Activated naive CD8-positive, alpha-beta T cell treated with anti-CD3 and anti-CD28 coated beads, Interleukin-2, amount 50 U/mL, for 16 hours (primary cell): Measurements from ENCODE around the gene TENM3.

Experiments
- DNase-seq: peaks from one replicate; pipeline ENCODE4 v3.0.0-alpha.2; 2020; ENCODE audit warnings: low read depth, low spot score

TENM3 gene

GRCh38 chr4:182770996-182771514 is 527.9 kb downstream of the TENM3 start:
- DNase-seq = no peak

GRCh38 chr4:182775075-182775474 is 531.9 kb downstream of the TENM3 start:
- no peak for DNase-seq

- DNase-seq = no peak
Measured at GRCh38 chr4:182776376-182777105, 533.3 kb downstream of the TENM3 start.

GRCh38 chr4:182778222-182778982 is 535.2 kb downstream of the TENM3 start:
- DNase-seq = no peak

- DNase-seq = no peak
Measured at GRCh38 chr4:182786991-182787390, 543.8 kb downstream of the TENM3 start.

- DNase-seq = no peak
Measured at GRCh38 chr4:182788201-182788600, 545.0 kb downstream of the TENM3 start.

- DNase-seq = no peak
Measured at GRCh38 chr4:182789529-182789928, 546.3 kb downstream of the TENM3 start.

- no peak for DNase-seq
Measured at GRCh38 chr4:182795446-182796238, 552.4 kb downstream of the TENM3 start.

GRCh38 chr4:182799515-182800215 is 556.5 kb downstream of the TENM3 start:
- no peak for DNase-seq

- DNase-seq = no peak
Measured at GRCh38 chr4:182800216-182800515, 557.0 kb downstream of the TENM3 start.

GRCh38 chr4:182801636-182802035 is 558.4 kb downstream of the TENM3 start:
- no peak for DNase-seq

GRCh38 chr4:182802621-182803020 is 559.4 kb downstream of the TENM3 start:
- no peak for DNase-seq

- no peak for DNase-seq
Measured at GRCh38 chr4:182803235-182803634, 560.0 kb downstream of the TENM3 start.

- no peak for DNase-seq
Measured at GRCh38 chr4:182804131-182804530, 560.9 kb downstream of the TENM3 start.

GRCh38 chr4:182805321-182805720 is 562.1 kb downstream of the TENM3 start:
- no peak for DNase-seq

GRCh38 chr4:182805750-182806149 is 562.5 kb downstream of the TENM3 start:
- no peak for DNase-seq

- peak; percentile 18 for DNase-seq
Measured at GRCh38 chr4:182806259-182807252, 563.4 kb downstream of the TENM3 start.

GRCh38 chr4:182807346-182807745 is 564.1 kb downstream of the TENM3 start:
- DNase-seq = no peak

- no peak for DNase-seq
Measured at GRCh38 chr4:182807767-182808548, 564.8 kb downstream of the TENM3 start.
